Uterus (tissue), 4 donors: ENCODE results near the gene OR10S1. TPM values are rescaled to one million over a fixed set of nuclear protein-coding genes. Genes with fewer than 3 reads are reported as not detected.

Experiments
- DNase-seq, 2 donors: peaks; one replicate each; pipeline ENCODE4 v3.0.0-alpha.2; 2019 to 2020
- H3K27ac ChIP-seq, 2 donors: fragments of 200-600 bp; sonication (generic); 1 replicate in 1 of 2; 2 replicates in 1 of 2; pipeline ENCODE4 v1.5.1; 2016 to 2018
- H3K27me3 ChIP-seq, 2 donors: fragments of 200-600 bp; sonication (generic); one replicate each; pipeline ENCODE4 v1.5.1; 2018 to 2019; ENCODE audit warnings: control low read depth in 1 of 2
- H3K36me3 ChIP-seq, 2 donors: fragments of 200-600 bp; sonication (generic); one replicate each; pipeline ENCODE4 v1.5.1; 2019; ENCODE audit warnings: control low read depth in 1 of 2
- H3K4me1 ChIP-seq, 2 donors: fragments of 200-600 bp; sonication (generic); one replicate each; pipeline ENCODE4 v1.5.1; 2018 to 2019; ENCODE audit warnings: control low read depth in 1 of 2
- H3K4me3 ChIP-seq, 2 donors: fragments of 200-600 bp; sonication (generic); 1 replicate in 1 of 2; 2 replicates in 1 of 2; pipeline ENCODE4 v1.5.1; 2018 to 2019; ENCODE audit warnings: mild to moderate bottlenecking in 1 of 2
- H3K9me3 ChIP-seq, 2 donors: fragments of 200-600 bp; sonication (generic); one replicate each; pipeline ENCODE4 v1.5.1; 2019; ENCODE audit warnings: control low read depth in 1 of 2
- CTCF ChIP-seq, 4 experiments: fragments of 200-600 bp in 2 of 4; fragments of 450-650 bp in 2 of 4; sonication (generic) in 2 of 4; IDR thresholded peaks; one replicate each; pipeline ENCODE4 v1.5.1; 2016 to 2019; ENCODE audit warnings: antibody characterized with exemption in 4 of 4, mild to moderate bottlenecking in 2 of 4, moderate library complexity in 1 of 4
- POLR2A ChIP-seq, 2 donors: fragments of 450-650 bp; IDR thresholded peaks; one replicate each; pipeline ENCODE4 v1.6.1; 2016; ENCODE audit warnings: antibody characterized with exemption in 2 of 2, mild to moderate bottlenecking in 1 of 2, moderate library complexity in 1 of 2
- intact Hi-C: fragments of 100-400 bp; cut with DNase I; formaldehyde crosslinking; loops from one replicate; pipeline ENCODE4 v1.15.1; 2023; ENCODE audit warnings: low total_unique reads
- total RNA-seq, 4 donors: library from RNA; depleted of rRNA in 3 of 4; stranded (reverse); fragments of >200 nt in 3 of 4; gene quantifications; one replicate each; pipeline versions ENCODE4 v1.1.0 to v1.2.4, GENCODE V29; 2014 to 2023
- donor health status: DM: yes; HTN: yes; CAD: no.

The OR10S1 gene
- total RNA-seq, 4 donors from 2014 or later = not detected

DNA sequence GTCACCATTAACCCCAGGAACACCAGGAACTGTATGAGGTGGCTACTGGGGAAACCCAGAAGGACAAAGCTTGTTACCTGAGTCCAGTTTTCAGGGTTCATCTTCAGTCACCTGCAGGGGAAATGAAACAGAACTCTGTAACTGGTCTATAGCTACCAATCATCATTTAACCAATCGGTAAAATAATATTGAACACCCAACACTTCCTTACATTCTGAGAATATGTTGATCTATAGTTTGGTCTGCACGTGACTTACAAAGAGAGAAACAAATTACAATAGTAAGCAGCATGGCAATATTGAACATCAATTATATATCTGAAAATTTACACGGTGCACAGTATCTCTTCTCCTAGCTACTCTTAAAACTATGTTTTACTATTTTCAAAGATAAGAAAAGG is 33.8 kb downstream of the OR10S1 start, which contains the start of gene OR6T1:
Gene OR6T1 (minus strand): TSS at position 101 of the 400 bp plus-strand sequence. CDS start 0 bp downstream, at position 101.
- Histone ChIP-seq H3K4me3 (no peak within 1 kb of the TSS), H3K4me1 (no peaks in the 10 kb centered on the region), H3K9me3 (no peaks in the 10 kb centered on the region), H3K27me3 (no peaks in the 10 kb centered on the region), H3K27ac (no peak within 1 kb of the TSS), H3K36me3 (no peaks in the 10 kb centered on the region)
- no peak for TF ChIP-seq CTCF (IDR thresholded peaks at IDR 0.05)
- no peak for TF ChIP-seq POLR2A (IDR thresholded peaks at IDR 0.05)
- intact Hi-C loops = no loop called here
- no peak for DNase-seq

- Histone ChIP-seq H3K9me3 (no peaks in the 10 kb centered on the region), H3K27me3 (no peaks in the 10 kb centered on the region), H3K27ac (no peak overlapping the region), H3K4me3 (no peak overlapping the region), H3K4me1 (no peaks in the 10 kb centered on the region), H3K36me3 (no peaks in the 10 kb centered on the region)
- no peak for TF ChIP-seq POLR2A (IDR thresholded peaks at IDR 0.05)
- TF ChIP-seq CTCF (IDR thresholded peaks at IDR 0.05) = no peak
- intact Hi-C loops = no loop called here
- no peak for DNase-seq
These were observed 35.2 kb downstream of the OR10S1 start for GRCh38 chr11:123942413-123942812.

GRCh38 chr11:123939317-123939716 is 38.3 kb downstream of the OR10S1 start, which contains the start of gene OR4D5:
Gene OR4D5 (plus strand): TSS chr11:123939617. CDS start chr11:123939617, 0 bp downstream.
- no peak within 1 kb of the TSS for H3K27ac ChIP-seq
- no peaks in the 10 kb centered on the region for H3K27me3 ChIP-seq
- H3K4me3 ChIP-seq = no peak within 1 kb of the TSS
- no peak for DNase-seq
- no peaks in the 10 kb centered on the region for H3K4me1 ChIP-seq
- no peak for TF ChIP-seq CTCF (IDR thresholded peaks at IDR 0.05)
- no peak for TF ChIP-seq POLR2A (IDR thresholded peaks at IDR 0.05)
- H3K9me3 ChIP-seq = no peaks in the 10 kb centered on the region
- intact Hi-C loops = no loop called here
- H3K36me3 ChIP-seq = no peaks in the 10 kb centered on the region

Other genes with a start within 250 kb of the OR10S1 start
- gene ZNF202, start 236.1 kb downstream of the OR10S1 start, total RNA-seq = 10 to 100 TPM in 2 of 4 donors, 1 to 10 TPM in 1, under 1 TPM in 1; 0.77 to 23.3 (median 12.7) TPM
- not detected for gene OR6X1, start 223.3 kb downstream of the OR10S1 start, total RNA-seq
- not detected for gene OR6M1, start 171.4 kb downstream of the OR10S1 start, total RNA-seq
- gene TMEM225, start 92.1 kb downstream of the OR10S1 start, total RNA-seq = not detected
- gene OR8D4, start 75.6 kb downstream of the OR10S1 start, total RNA-seq = under 1 TPM in 1 of 4 donors, not detected in 3; 0.07 TPM
- gene OR4D5, start 38.2 kb downstream of the OR10S1 start, total RNA-seq = not detected
- gene OR6T1, start 33.9 kb downstream of the OR10S1 start, total RNA-seq = not detected
- not detected for gene OR10G6, start 17.4 kb upstream of the OR10S1 start, total RNA-seq
- gene OR10G4, start 35.2 kb upstream of the OR10S1 start, total RNA-seq = under 1 TPM in 1 of 4 donors, not detected in 3; 0.28 TPM
- gene OR10G9, start 45.2 kb upstream of the OR10S1 start, total RNA-seq = under 1 TPM in 1 of 4 donors, not detected in 3; 0.83 TPM
- not detected for gene OR10G8, start 49.0 kb upstream of the OR10S1 start, total RNA-seq
- not detected for gene OR10G7, start 63.5 kb upstream of the OR10S1 start, total RNA-seq
- 10 to 100 TPM; 10.9 to 31.0 (median 15.0) TPM for gene VWA5A, start 137.7 kb upstream of the OR10S1 start, total RNA-seq
- gene OR10D3, start 205.6 kb upstream of the OR10S1 start, total RNA-seq = not detected